Loucy (cell line): Measurements from ENCODE around the gene TPK1.

ENCODE experiments used
- CTCF ChIP-seq: fragments of 200-600 bp; sonication (generic); conservative IDR thresholded peaks from 2 replicates; pipeline ENCODE4 v1.5.1; 2014; ENCODE audit warnings: mild to moderate bottlenecking, antibody characterized with exemption, low read length
- EZH2phosphoT487 ChIP-seq: fragments of 200-600 bp; IDR thresholded peaks from 2 replicates; pipeline ENCODE4 v1.6.1; 2018; ENCODE audit warnings: antibody characterized with exemption, mild to moderate bottlenecking, moderate library complexity, borderline replicate concordance

- TF ChIP-seq CTCF = no peak
- TF ChIP-seq EZH2phosphoT487 = no peak
Measured at GRCh38 chr7:144713850-144714249, 122.0 kb downstream of the TPK1 start.
